NB4 (cell line): Measurements from ENCODE around the gene KLC4.

ENCODE experiments used
- CTCF ChIP-seq: IDR thresholded peaks from one replicate; pipeline ENCODE4 v1.5.1; 2012; ENCODE audit warnings: low read depth, low read length
- POLR2A ChIP-seq: IDR thresholded peaks from 2 replicates; pipeline ENCODE4 v1.6.1; 2011; ENCODE audit warnings: mild to moderate bottlenecking; ENCODE audit not compliant: insufficient read length; ENCODE audit errors: extremely low read depth

- TF ChIP-seq CTCF (no peak), POLR2A (no peak)
These were observed 11.4 kb upstream of the KLC4 start for GRCh38 chr6:43047998-43048397.
